ENCODE measurements around the gene DCTN2.
"Not testable (repeated sequence)": the region's sequence is repeated elsewhere in the genome, so short reads cannot be mapped to it uniquely, and the experiment has no call there.

DCTN2 gene

GRCh38 chr12:57513677-57514076, 33.3 kb downstream of the DCTN2 start:
- DNase-seq = not testable (repeated sequence)

DNA sequence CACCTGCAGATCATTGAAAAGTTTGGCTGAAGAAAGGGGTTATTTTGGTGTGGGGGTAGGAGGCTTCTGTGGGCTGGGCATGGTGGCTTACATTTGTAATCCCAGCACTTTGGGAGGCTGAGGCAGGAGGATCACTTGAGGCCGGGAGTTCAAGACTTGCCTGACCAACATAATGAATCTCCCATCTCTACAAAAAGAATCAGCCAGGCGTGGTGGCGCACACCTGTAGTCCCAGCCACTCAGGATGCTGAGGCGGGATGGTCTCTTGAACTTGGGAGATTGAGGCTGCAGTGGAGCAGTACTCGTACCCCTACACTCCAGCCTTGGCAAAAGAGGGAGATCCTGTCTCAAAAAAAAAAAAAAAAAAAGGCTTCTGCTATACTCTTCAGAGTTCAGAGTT, 33.7 kb downstream of the DCTN2 start:
- DNase-seq = no peak

DNA sequence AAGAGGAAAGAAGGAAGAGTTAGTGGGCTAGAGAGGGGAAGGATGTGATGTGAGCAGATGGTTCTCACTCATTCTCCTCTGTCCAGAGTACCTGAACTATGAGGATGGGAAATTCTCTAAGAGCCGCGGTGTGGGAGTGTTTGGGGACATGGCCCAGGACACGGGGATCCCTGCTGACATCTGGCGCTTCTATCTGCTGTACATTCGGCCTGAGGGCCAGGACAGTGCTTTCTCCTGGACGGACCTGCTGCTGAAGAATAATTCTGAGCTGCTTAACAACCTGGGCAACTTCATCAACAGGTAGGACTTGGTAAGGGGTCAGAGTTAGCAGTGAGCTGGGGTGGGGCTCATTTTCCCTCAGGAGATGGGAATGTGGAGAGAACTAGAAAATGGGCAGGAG, 34.3 kb downstream of the DCTN2 start:
- DNase-seq = no peak

- no peak for DNase-seq
These were observed 35.2 kb downstream of the DCTN2 start for GRCh38 chr12:57511588-57512325.

- DNase-seq = no peak
These were observed 35.8 kb downstream of the DCTN2 start for GRCh38 chr12:57511161-57511560.

- not testable (repeated sequence) for DNase-seq
These were observed 39.2 kb downstream of the DCTN2 start for GRCh38 chr12:57507796-57508195.

DNA sequence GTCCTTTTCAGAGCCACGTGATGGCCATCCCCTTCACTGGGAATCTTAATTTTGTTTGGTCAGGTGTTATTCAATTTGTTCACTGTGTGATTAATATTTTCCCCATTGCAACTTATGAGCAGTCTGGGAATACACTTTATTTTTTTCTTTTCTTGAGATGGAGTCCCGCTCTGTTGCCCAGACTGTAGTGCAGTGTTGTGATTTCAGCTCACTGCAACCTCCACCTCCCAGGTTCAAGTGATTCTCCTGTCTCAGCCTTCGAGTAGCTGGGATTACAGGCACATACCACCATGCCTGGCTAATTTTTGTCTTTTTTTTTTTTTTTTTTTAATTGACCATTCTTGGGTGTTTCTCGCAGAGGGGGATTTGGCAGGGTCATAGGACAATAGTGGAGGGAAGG, 40.5 kb downstream of the DCTN2 start:
- DNase-seq = not testable (repeated sequence)

- DNase-seq = not testable (repeated sequence)
These were observed 44.6 kb downstream of the DCTN2 start for GRCh38 chr12:57502311-57502969.

DNA sequence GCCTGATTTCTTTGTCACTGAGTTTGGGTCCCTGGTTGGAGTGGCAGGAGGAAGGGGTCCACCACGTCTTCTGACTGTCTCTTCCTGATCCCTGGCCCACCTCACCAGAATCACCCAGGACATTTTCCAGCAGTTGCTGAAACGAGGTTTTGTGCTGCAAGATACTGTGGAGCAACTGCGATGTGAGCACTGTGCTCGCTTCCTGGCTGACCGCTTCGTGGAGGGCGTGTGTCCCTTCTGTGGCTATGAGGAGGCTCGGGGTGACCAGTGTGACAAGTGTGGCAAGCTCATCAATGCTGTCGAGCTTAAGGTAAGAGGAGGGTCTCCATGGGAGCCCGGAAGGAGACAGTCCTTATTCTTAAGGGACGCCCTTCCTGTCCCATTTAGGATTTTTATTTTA, 46.8 kb downstream of the DCTN2 start:
- DNase-seq = no peak

GRCh38 chr12:57498571-57498970, 48.4 kb downstream of the DCTN2 start:
- no peak for DNase-seq

DNA sequence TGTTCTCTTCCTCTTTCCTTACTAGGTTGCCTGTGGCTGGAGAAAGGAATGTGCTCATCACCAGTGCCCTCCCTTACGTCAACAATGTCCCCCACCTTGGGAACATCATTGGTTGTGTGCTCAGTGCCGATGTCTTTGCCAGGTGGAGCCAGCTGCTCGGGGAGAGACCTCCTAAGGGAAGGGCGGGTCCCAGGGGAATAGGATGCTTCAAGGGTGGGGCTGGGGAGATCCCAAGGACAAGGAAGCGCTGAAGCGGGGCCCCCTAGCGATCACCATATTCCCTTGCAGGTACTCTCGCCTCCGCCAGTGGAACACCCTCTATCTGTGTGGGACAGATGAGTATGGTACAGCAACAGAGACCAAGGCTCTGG, 48.9 kb downstream of the DCTN2 start:
- no peak for DNase-seq

- DNase-seq = no peak
These were observed 49.5 kb downstream of the DCTN2 start for GRCh38 chr12:57497223-57498131.

- no peak for DNase-seq
These were observed 50.2 kb downstream of the DCTN2 start for GRCh38 chr12:57496822-57497221.

DNA sequence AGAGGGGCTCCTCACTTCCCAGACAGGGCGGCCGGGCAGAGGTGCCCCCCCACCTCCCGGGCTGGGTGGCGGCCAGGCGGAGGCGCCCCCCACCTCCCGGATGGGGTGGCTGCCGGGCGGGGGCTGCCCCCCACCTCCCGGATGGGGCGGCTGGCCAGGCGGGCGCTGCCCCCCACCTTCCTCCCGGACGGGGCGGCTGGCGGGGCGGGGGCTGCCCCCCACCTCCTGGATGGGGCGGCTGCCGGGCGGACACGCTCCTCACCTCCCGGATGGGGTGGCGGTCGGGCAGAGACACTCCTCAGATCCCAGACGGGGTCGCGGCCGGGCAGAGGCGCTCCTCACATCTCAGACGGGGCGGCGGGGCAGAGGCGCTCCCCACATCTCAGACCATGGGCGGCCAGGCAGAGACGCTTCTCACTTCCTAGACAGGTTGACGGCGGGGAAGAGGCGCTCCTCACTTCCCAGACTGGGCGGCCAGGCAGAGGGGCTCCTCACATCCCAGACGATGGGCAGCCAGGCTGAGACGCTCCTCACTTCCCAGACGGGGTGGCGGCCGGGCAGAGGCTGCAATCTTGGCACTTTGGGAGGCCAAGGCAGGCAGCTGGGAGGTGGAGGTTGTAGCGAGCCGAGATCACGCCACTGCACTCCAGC, 51.8 kb downstream of the DCTN2 start:
- not testable (repeated sequence) for DNase-seq

GRCh38 chr12:57491393-57492280, 55.4 kb downstream of the DCTN2 start:
- no peak for DNase-seq

DNA sequence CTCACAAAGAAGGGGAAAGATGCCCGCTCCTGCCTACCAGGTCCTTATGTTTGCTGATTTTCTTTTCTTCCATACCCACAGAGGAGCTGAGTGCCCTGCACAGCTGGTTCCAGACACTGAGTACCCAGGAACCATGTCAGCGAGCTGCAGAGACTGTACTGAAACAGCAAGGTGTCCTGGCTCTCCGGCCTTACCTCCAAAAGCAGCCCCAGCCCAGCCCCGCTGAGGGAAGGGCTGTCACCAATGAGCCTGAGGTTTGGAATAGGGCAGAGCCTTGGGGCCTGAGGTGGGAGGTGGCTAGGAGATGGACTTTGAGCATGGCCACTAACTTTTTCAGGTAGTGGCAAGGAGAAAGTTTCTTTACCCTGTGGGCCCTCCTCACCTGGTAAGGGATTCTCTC, 56.9 kb downstream of the DCTN2 start:
- DNase-seq = no peak

GRCh38 chr12:57489157-57489641, 57.8 kb downstream of the DCTN2 start:
- DNase-seq = no peak

DNA sequence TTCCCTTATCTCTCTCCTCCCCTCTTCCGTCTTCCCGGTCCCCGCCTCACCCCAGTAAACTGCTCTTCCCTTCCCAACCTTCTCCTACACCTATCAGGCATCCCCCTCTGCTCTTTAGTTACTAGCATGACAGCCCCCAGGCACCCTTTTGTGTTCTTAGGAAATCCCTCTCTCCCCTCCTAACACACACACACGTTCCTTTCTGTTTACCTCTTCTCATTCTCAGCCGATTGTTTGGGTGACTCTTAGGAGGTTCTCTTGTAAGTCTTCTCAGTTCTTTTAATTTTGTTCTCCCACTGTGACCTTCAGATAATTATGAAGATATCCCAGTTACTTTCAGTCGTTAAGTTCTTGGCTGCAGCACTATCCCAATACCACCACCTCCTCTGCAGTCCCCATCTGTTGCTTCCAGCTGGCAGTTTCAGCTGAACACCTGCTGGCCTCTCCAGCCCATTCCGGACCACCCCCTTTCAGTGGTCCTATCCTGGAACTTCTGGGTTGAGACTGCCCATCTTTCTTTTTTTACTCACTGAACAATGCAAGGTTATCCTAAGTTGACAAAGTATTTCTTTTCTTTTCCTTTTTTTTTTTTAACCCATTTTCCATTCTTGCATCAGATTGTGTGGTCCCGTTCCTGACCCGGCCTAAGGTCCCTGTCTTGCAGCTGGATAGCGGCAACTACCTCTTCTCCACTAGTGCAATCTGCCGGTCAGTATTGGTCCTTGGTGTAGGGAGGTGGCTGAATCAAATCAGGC, 58.4 kb downstream of the DCTN2 start:
- DNase-seq = no peak

GRCh38 chr12:57487597-57488401, 59.2 kb downstream of the DCTN2 start, which contains the start of gene MARS1:
MARS1 (plus strand) TSS chr12:57488068; CDS start chr12:57488091, 23 bp downstream.
- no peak for DNase-seq

- no peak for DNase-seq
These were observed 59.9 kb downstream of the DCTN2 start for GRCh38 chr12:57487055-57487596.
